Eye (tissue), 1 donor: ENCODE measurements around the gene CTNNA2.

Experiments used
- DNase-seq: peaks from one replicate; pipeline ENCODE4 v3.0.0-alpha.2; 2015

CTNNA2 gene

GRCh38 chr2:80643598-80643997 lies 1130.7 kb downstream of the CTNNA2 start:
- DNase-seq: no peak

- no peak for DNase-seq
These were observed 1138.6 kb downstream of the CTNNA2 start for GRCh38 chr2:80651435-80651834.

GRCh38 chr2:80655265-80655664 lies 1142.4 kb downstream of the CTNNA2 start:
- DNase-seq: peak; percentile 15

- no peak for DNase-seq
These were observed 1157.9 kb downstream of the CTNNA2 start for GRCh38 chr2:80670763-80671162.

GRCh38 chr2:80687524-80687923 lies 1174.7 kb downstream of the CTNNA2 start:
- no peak for DNase-seq

DNA sequence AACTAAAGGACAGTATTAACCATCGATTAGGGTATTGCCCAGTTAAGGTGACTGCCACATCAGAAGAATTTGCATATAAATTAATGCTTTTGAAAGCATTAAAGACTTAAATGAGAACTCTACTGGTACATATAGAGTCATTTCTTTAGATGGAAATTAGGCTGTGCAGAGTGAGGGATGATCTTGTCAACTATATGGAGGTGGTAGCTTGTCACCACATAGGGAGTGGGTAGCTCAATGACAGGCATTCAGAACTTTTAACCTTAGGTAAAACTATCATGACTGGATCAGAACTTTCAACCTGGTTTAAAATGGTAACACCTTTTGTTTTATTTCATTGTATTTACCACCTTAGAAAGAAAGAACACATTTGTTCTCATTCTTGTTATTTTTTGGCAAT lies 1176.3 kb downstream of the CTNNA2 start:
- DNase-seq: no peak
